ENCODE results near the gene ATG13.

ATG13 gene

GRCh38 chr11:46616551-46617133, 711 bp upstream of the ATG13 start:
- Histone ChIP-seq H2AK5ac (ENCODE audit: low read depth, low read length) (no peak overlapping the region), H3K9me3 (replicated peaks in 1 of 2; ENCODE audit: control insufficient read depth in 2 of 2, insufficient read depth in 1 of 2, low read depth in 1 of 2, low read length in 2 of 2) (no peaks in the 10 kb centered on the region), H3K79me1 (ENCODE audit: low read depth, low read length) (peaks cover 4% of the 10 kb centered on the region), H2AFZ (ENCODE audit: low read length) (peak overlapping the region; percentile 95), H3K27ac (replicated peaks; ENCODE audit: low read length) (peak overlapping the region; percentile 60), H2BK120ac (ENCODE audit: low read depth, low read length) (no peak overlapping the region), H3K4me3 (ENCODE audit: low read length in 2 of 2) (peak overlapping the region; percentile 92), H3K4me2 (ENCODE audit: insufficient read depth, low read length, poor library complexity, severe bottlenecking) (peak overlapping the region; percentile 66), H4K8ac (ENCODE audit: low read depth, low read length) (no peak overlapping the region), H3K9ac (ENCODE audit: low read depth, low read length, poor library complexity) (peak overlapping the region; percentile 47), H3K4ac (ENCODE audit: low read length) (no peak overlapping the region), H3K27me3 (ENCODE audit: control insufficient read depth in 3 of 3, insufficient read depth in 3 of 3, low read depth in 1 of 3, low read length in 3 of 3) (no peaks in the 10 kb centered on the region), H2BK12ac (ENCODE audit: low read length) (no peak overlapping the region), H2BK15ac (ENCODE audit: low read length) (no peak overlapping the region), H3K36me3 (replicated peaks in 1 of 2; ENCODE audit: control insufficient read depth in 2 of 2, insufficient read depth in 2 of 2, low read length in 2 of 2) (peaks cover 0 to 14% of the 10 kb centered on the region in 2 donors), H4K91ac (ENCODE audit: low read depth, low read length, poor library complexity) (no peak overlapping the region), H3K23ac (ENCODE audit: low read depth, low read length, poor library complexity) (no peak overlapping the region), H3K4me1 (ENCODE audit: control insufficient read depth in 2 of 2, insufficient read depth in 1 of 2, low read depth in 1 of 2, low read length in 2 of 2) (peaks cover 2 to 14% of the 10 kb centered on the region in 2 donors), H2BK5ac (ENCODE audit: low read length) (peak overlapping the region; percentile 95), H3K14ac (ENCODE audit: low read length) (no peak overlapping the region), H3K18ac (ENCODE audit: low read length) (peak overlapping the region; percentile 63)
- DNase-seq (ENCODE audit: low spot score), result no peak
- no CpG with 5 or more reads among the region's 15 CpGs for WGBS, 2 donors (ENCODE audit: extremely low coverage in 2 of 2, insufficient read length in 2 of 2, insufficient replicate concordance in 1 of 2)

- Histone ChIP-seq H3K4me3 (ENCODE audit: low read length in 2 of 2) (peak overlapping the region; percentile 92), H3K4me1 (ENCODE audit: control insufficient read depth in 2 of 2, insufficient read depth in 1 of 2, low read depth in 1 of 2, low read length in 2 of 2) (peaks cover 2 to 14% of the 10 kb centered on the region in 2 donors), H3K36me3 (replicated peaks in 1 of 2; ENCODE audit: control insufficient read depth in 2 of 2, insufficient read depth in 2 of 2, low read length in 2 of 2) (peaks cover 0 to 23% of the 10 kb centered on the region in 2 donors), H3K14ac (ENCODE audit: low read length) (no peak overlapping the region), H2AFZ (ENCODE audit: low read length) (peak overlapping the region; percentile 95), H3K18ac (ENCODE audit: low read length) (no peak overlapping the region), H3K9ac (ENCODE audit: low read depth, low read length, poor library complexity) (no peak overlapping the region), H3K79me1 (ENCODE audit: low read depth, low read length) (peaks cover 6% of the 10 kb centered on the region), H3K4me2 (ENCODE audit: insufficient read depth, low read length, poor library complexity, severe bottlenecking) (peak overlapping the region; percentile 70), H3K27me3 (ENCODE audit: control insufficient read depth in 3 of 3, insufficient read depth in 3 of 3, low read depth in 1 of 3, low read length in 3 of 3) (no peaks in the 10 kb centered on the region), H2AK5ac (ENCODE audit: low read depth, low read length) (no peak overlapping the region), H3K23ac (ENCODE audit: low read depth, low read length, poor library complexity) (no peak overlapping the region), H4K91ac (ENCODE audit: low read depth, low read length, poor library complexity) (no peak overlapping the region), H2BK5ac (ENCODE audit: low read length) (peak overlapping the region; percentile 95), H2BK12ac (ENCODE audit: low read length) (no peak overlapping the region), H3K4ac (ENCODE audit: low read length) (no peak overlapping the region), H2BK15ac (ENCODE audit: low read length) (no peak overlapping the region), H3K9me3 (replicated peaks in 1 of 2; ENCODE audit: control insufficient read depth in 2 of 2, insufficient read depth in 1 of 2, low read depth in 1 of 2, low read length in 2 of 2) (no peaks in the 10 kb centered on the region), H2BK120ac (ENCODE audit: low read depth, low read length) (no peak overlapping the region), H4K8ac (ENCODE audit: low read depth, low read length) (no peak overlapping the region), H3K27ac (replicated peaks; ENCODE audit: low read length) (peak overlapping the region; percentile 87)
- no peak for DNase-seq (ENCODE audit: low spot score)
- no CpG with 5 or more reads among the region's 9 CpGs for WGBS, 2 donors (ENCODE audit: extremely low coverage in 2 of 2, insufficient read length in 2 of 2, insufficient replicate concordance in 1 of 2)
Observed at GRCh38 chr11:46617972-46618314, 590 bp downstream of the ATG13 start.

GRCh38 chr11:46618837-46619236, 1.5 kb downstream of the ATG13 start:
- no peak overlapping the region for H4K8ac ChIP-seq (ENCODE audit: low read depth, low read length)
- no peaks in the 10 kb centered on the region for H3K9me3 ChIP-seq (replicated peaks in 1 of 2; ENCODE audit: control insufficient read depth in 2 of 2, insufficient read depth in 1 of 2, low read depth in 1 of 2, low read length in 2 of 2)
- no CpG with 5 or more reads among the region's 6 CpGs for WGBS, 2 donors (ENCODE audit: extremely low coverage in 2 of 2, insufficient read length in 2 of 2, insufficient replicate concordance in 1 of 2)
- H3K9ac ChIP-seq (ENCODE audit: low read depth, low read length, poor library complexity), result no peak overlapping the region
- peaks cover 2 to 14% of the 10 kb centered on the region in 2 donors for H3K4me1 ChIP-seq (ENCODE audit: control insufficient read depth in 2 of 2, insufficient read depth in 1 of 2, low read depth in 1 of 2, low read length in 2 of 2)
- no peak overlapping the region for H2AK5ac ChIP-seq (ENCODE audit: low read depth, low read length)
- no peak overlapping the region for H2BK12ac ChIP-seq (ENCODE audit: low read length)
- no peaks in the 10 kb centered on the region for H3K27me3 ChIP-seq (ENCODE audit: control insufficient read depth in 3 of 3, insufficient read depth in 3 of 3, low read depth in 1 of 3, low read length in 3 of 3)
- no peak overlapping the region for H2BK15ac ChIP-seq (ENCODE audit: low read length)
- H3K23ac ChIP-seq (ENCODE audit: low read depth, low read length, poor library complexity), result no peak overlapping the region
- peaks cover 6% of the 10 kb centered on the region for H3K79me1 ChIP-seq (ENCODE audit: low read depth, low read length)
- no peak overlapping the region for H2AFZ ChIP-seq (ENCODE audit: low read length)
- H2BK120ac ChIP-seq (ENCODE audit: low read depth, low read length), result no peak overlapping the region
- H2BK5ac ChIP-seq (ENCODE audit: low read length), result no peak overlapping the region
- no peak overlapping the region for H3K14ac ChIP-seq (ENCODE audit: low read length)
- H3K18ac ChIP-seq (ENCODE audit: low read length), result no peak overlapping the region
- no peak overlapping the region for H3K4ac ChIP-seq (ENCODE audit: low read length)
- no peak overlapping the region for H3K4me2 ChIP-seq (ENCODE audit: insufficient read depth, low read length, poor library complexity, severe bottlenecking)
- H3K27ac ChIP-seq (replicated peaks; ENCODE audit: low read length), result no peak overlapping the region
- no peak for DNase-seq (ENCODE audit: low spot score)
- H3K36me3 ChIP-seq (replicated peaks in 1 of 2; ENCODE audit: control insufficient read depth in 2 of 2, insufficient read depth in 2 of 2, low read length in 2 of 2), result peaks cover 0 to 29% of the 10 kb centered on the region in 2 donors
- H3K4me3 ChIP-seq (ENCODE audit: low read length in 2 of 2), result peak overlapping the region in 1 of 2 donors; percentile 22
- H4K91ac ChIP-seq (ENCODE audit: low read depth, low read length, poor library complexity), result no peak overlapping the region

GRCh38 chr11:46625406-46625805, 8.1 kb downstream of the ATG13 start:
- Histone ChIP-seq H4K8ac (ENCODE audit: low read depth, low read length) (no peak overlapping the region), H3K23ac (ENCODE audit: low read depth, low read length, poor library complexity) (no peak overlapping the region), H3K27me3 (ENCODE audit: control insufficient read depth in 3 of 3, insufficient read depth in 3 of 3, low read depth in 1 of 3, low read length in 3 of 3) (no peaks in the 10 kb centered on the region), H4K91ac (ENCODE audit: low read depth, low read length, poor library complexity) (no peak overlapping the region), H2BK15ac (ENCODE audit: low read length) (no peak overlapping the region), H3K79me1 (ENCODE audit: low read depth, low read length) (peaks cover 8% of the 10 kb centered on the region), H3K18ac (ENCODE audit: low read length) (no peak overlapping the region), H3K4ac (ENCODE audit: low read length) (no peak overlapping the region), H3K4me3 (ENCODE audit: low read length in 2 of 2) (no peak overlapping the region), H2AK5ac (ENCODE audit: low read depth, low read length) (no peak overlapping the region), H3K9ac (ENCODE audit: low read depth, low read length, poor library complexity) (no peak overlapping the region), H3K9me3 (replicated peaks in 1 of 2; ENCODE audit: control insufficient read depth in 2 of 2, insufficient read depth in 1 of 2, low read depth in 1 of 2, low read length in 2 of 2) (no peaks in the 10 kb centered on the region), H2AFZ (ENCODE audit: low read length) (no peak overlapping the region), H3K27ac (replicated peaks; ENCODE audit: low read length) (no peak overlapping the region), H3K36me3 (replicated peaks in 1 of 2; ENCODE audit: control insufficient read depth in 2 of 2, insufficient read depth in 2 of 2, low read length in 2 of 2) (peaks cover 4 to 72% of the 10 kb centered on the region in 2 donors), H3K14ac (ENCODE audit: low read length) (no peak overlapping the region), H2BK12ac (ENCODE audit: low read length) (no peak overlapping the region), H2BK5ac (ENCODE audit: low read length) (no peak overlapping the region), H3K4me2 (ENCODE audit: insufficient read depth, low read length, poor library complexity, severe bottlenecking) (no peak overlapping the region), H3K4me1 (ENCODE audit: control insufficient read depth in 2 of 2, insufficient read depth in 1 of 2, low read depth in 1 of 2, low read length in 2 of 2) (no peaks in the 10 kb centered on the region), H2BK120ac (ENCODE audit: low read depth, low read length) (no peak overlapping the region)
- WGBS, 2 donors (ENCODE audit: extremely low coverage in 2 of 2, insufficient read length in 2 of 2, insufficient replicate concordance in 1 of 2), result no CpG with 5 or more reads among the region's 3 CpGs
- DNase-seq (ENCODE audit: low spot score), result no peak
